HepG2 (cell line): Measurements from ENCODE around the gene SRSF2. TPM values are rescaled to one million over a fixed set of nuclear protein-coding genes. Genes with fewer than 3 reads are reported as not detected.
A peak's percentile ranks its signal among the peaks of the same experiment; 100 is the strongest.

Source experiments
- ASH2L ChIP-seq: fragments of 300-600, 200-600 bp; sonication (generic); IDR thresholded peaks from 2 replicates; pipeline ENCODE4 v1.7.0; 2017; ENCODE audit warnings: low read depth, mild to moderate bottlenecking, moderate library complexity, mixed read lengths, low read length; ENCODE audit not compliant: insufficient read length
- CHD2 ChIP-seq: IDR thresholded peaks from 2 replicates; pipeline ENCODE4 v1.6.1; 2011; ENCODE audit warnings: low read depth, low read length, improper control_type of control experiment
- GATAD2A ChIP-seq: IDR thresholded peaks from 2 replicates; pipeline ENCODE4 v1.6.1; 2016
- HMG20A ChIP-seq: IDR thresholded peaks from 2 replicates; pipeline ENCODE4 v1.6.1; 2016; ENCODE audit warnings: borderline replicate concordance
- KDM5A ChIP-seq: fragments of 200-600 bp; sonication (generic); IDR thresholded peaks from 2 replicates; pipeline ENCODE4 v1.7.0; 2018; ENCODE audit warnings: antibody characterized with exemption, mild to moderate bottlenecking, low read length, borderline replicate concordance
- THAP11 ChIP-seq: IDR thresholded peaks from 2 replicates; pipeline ENCODE4 v1.6.1; 2016; ENCODE audit warnings: missing biosample characterization, missing genetic modification reagents
- YY1 ChIP-seq: IDR thresholded peaks from 2 replicates; pipeline ENCODE4 v1.6.1; 2011; ENCODE audit warnings: low read length, low read depth, moderate library complexity, mild to moderate bottlenecking; ENCODE audit not compliant: insufficient read depth, insufficient replicate concordance
- ZNF367 ChIP-seq: sonication (generic); formaldehyde crosslinking; IDR thresholded peaks from 2 replicates; pipeline ENCODE4 v1.4.0; 2020; ENCODE audit warnings: missing genetic modification reagents, borderline replicate concordance
- ZNF430 ChIP-seq: sonication (generic); formaldehyde crosslinking; IDR thresholded peaks from 2 replicates; pipeline ENCODE4 v1.9.0; 2021; ENCODE audit warnings: mild to moderate bottlenecking, missing genetic modification reagents
- ZNF431 ChIP-seq: sonication (generic); formaldehyde crosslinking; IDR thresholded peaks from 2 replicates; pipeline ENCODE4 v1.9.0; 2022; ENCODE audit warnings: missing genetic modification reagents, low read depth, mild to moderate bottlenecking, borderline replicate concordance
- polyA plus RNA-seq, 8 experiments: library from polyadenylated mRNA; depleted of rRNA in 3 of 8; stranded (reverse) in 7 of 8; unstranded in 1 of 8; fragments of >200 nt; fragmentation: Illumina TruSeq in 4 of 8; extraction: Trizol in 4 of 8; gene quantifications; 2 replicates each; pipeline versions ENCODE4 v1.2.1 to v1.2.3, GENCODE V29; 2011 to 2016; ENCODE audit warnings: low read depth in 4 of 8, missing spikeins in 1 of 8, mixed read lengths in 1 of 8; ENCODE audit not compliant: insufficient read depth in 1 of 8
- total RNA-seq, 5 experiments: library from RNA; depleted of rRNA; stranded (reverse); fragments of >200 nt; fragmentation: Illumina TruSeq; extraction: Trizol; gene quantifications; 2 replicates each; pipeline ENCODE4 v1.2.3, GENCODE V29; 2016; ENCODE audit warnings: low read depth in 1 of 5
- TF ChIP-seq, protein P1 (sequence below): sonication (generic); formaldehyde crosslinking; IDR thresholded peaks from 2 replicates; pipeline ENCODE4 v1.4.0; 2020; ENCODE audit warnings: mild to moderate bottlenecking, missing genetic modification reagents, borderline replicate concordance
- TF ChIP-seq, protein P2 (sequence below): sonication (generic); formaldehyde crosslinking; IDR thresholded peaks from 2 replicates; pipeline ENCODE4 v1.8.0; 2022; ENCODE audit warnings: mild to moderate bottlenecking, missing genetic modification reagents, borderline replicate concordance
- TF ChIP-seq, protein P3 (sequence below), 2 experiments: sonication (generic) in 1 of 2; formaldehyde crosslinking in 1 of 2; IDR thresholded peaks; 2 replicates each; pipeline versions ENCODE4 v1.6.1 to v1.9.0; 2014 to 2022; ENCODE audit warnings: antibody characterized with exemption in 1 of 2, borderline replicate concordance in 1 of 2, inconsistent platforms in 1 of 2, low read depth in 1 of 2, missing genetic modification reagents in 1 of 2
- TF ChIP-seq, protein P4 (sequence below): sonication (generic); formaldehyde crosslinking; IDR thresholded peaks from 2 replicates; pipeline ENCODE4 v1.5.0; 2020; ENCODE audit warnings: missing genetic modification reagents, mild to moderate bottlenecking, borderline replicate concordance

SRSF2 gene
- total and polyA plus RNA-seq, 2 of the 13 experiments (the other 11 are each of a cell fraction or from before 2014, with no cell fraction given) = 306 to 319 TPM

DNA sequence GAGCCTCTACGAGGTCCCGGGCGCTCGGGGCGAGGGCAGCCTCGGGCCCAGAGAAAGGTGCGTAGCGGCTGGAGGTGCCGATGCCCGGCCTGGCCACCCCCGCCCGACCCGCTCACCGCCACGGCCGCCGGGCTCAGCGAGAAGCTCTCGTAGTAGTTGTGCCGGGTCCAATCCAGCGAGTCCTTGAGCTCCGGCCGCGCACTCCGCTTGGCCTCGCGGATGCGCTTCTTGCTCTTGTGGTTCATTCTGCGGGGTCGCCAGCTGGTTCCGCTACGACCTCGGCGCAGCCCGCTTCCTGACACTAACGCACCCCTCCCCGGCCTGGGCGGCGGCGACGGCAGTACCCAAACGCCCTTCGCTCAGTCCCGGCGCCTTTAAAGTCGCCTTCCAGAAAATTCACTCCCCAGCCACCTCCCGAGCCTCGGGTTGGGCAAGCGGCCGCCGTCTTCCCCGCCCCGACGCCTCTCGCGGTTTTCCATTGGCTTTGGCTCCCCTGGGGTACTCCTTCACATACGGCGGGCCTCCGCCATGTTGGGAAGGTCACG lies 10.8 kb downstream of the SRSF2 start, which contains the start of gene JMJD6 (continued):
- TF ChIP-seq, protein P1, sequence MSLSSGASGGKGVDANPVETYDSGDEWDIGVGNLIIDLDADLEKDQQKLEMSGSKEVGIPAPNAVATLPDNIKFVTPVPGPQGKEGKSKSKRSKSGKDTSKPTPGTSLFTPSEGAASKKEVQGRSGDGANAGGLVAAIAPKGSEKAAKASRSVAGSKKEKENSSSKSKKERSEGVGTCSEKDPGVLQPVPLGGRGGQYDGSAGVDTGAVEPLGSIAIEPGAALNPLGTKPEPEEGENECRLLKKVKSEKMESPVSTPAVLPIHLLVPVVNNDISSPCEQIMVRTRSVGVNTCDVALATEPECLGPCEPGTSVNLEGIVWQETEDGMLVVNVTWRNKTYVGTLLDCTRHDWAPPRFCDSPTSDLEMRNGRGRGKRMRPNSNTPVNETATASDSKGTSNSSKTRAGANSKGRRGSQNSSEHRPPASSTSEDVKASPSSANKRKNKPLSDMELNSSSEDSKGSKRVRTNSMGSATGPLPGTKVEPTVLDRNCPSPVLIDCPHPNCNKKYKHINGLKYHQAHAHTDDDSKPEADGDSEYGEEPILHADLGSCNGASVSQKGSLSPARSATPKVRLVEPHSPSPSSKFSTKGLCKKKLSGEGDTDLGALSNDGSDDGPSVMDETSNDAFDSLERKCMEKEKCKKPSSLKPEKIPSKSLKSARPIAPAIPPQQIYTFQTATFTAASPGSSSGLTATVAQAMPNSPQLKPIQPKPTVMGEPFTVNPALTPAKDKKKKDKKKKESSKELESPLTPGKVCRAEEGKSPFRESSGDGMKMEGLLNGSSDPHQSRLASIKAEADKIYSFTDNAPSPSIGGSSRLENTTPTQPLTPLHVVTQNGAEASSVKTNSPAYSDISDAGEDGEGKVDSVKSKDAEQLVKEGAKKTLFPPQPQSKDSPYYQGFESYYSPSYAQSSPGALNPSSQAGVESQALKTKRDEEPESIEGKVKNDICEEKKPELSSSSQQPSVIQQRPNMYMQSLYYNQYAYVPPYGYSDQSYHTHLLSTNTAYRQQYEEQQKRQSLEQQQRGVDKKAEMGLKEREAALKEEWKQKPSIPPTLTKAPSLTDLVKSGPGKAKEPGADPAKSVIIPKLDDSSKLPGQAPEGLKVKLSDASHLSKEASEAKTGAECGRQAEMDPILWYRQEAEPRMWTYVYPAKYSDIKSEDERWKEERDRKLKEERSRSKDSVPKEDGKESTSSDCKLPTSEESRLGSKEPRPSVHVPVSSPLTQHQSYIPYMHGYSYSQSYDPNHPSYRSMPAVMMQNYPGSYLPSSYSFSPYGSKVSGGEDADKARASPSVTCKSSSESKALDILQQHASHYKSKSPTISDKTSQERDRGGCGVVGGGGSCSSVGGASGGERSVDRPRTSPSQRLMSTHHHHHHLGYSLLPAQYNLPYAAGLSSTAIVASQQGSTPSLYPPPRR (CRISPR knock-in tag) = peak; percentile 8; the same call in 1 of the 2 replicates
- TF ChIP-seq GATAD2A (CRISPR knock-in tag) = peak; percentile 21; the same call in 1 of the 2 replicates
- peak; percentile 7; the same call in 1 of the 2 replicates for TF ChIP-seq ZNF367 (CRISPR knock-in tag)
- TF ChIP-seq, protein P2, sequence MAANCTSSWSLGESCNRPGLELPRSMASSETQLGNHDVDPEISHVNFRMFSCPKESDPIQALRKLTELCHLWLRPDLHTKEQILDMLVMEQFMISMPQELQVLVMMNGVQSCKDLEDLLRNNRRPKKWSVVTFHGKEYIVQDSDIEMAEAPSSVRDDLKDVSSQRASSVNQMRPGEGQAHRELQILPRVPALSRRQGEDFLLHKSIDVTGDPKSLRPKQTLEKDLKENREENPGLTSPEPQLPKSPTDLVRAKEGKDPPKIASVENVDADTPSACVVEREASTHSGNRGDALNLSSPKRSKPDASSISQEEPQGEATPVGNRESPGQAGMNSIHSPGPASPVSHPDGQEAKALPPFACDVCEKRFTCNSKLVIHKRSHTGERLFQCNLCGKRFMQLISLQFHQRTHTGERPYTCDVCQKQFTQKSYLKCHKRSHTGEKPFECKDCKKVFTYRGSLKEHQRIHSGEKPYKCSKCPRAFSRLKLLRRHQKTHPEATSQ = no peak; the same call in 1 of the 2 replicates
- TF ChIP-seq CHD2 = peak; percentile 84
- TF ChIP-seq, protein P3, sequence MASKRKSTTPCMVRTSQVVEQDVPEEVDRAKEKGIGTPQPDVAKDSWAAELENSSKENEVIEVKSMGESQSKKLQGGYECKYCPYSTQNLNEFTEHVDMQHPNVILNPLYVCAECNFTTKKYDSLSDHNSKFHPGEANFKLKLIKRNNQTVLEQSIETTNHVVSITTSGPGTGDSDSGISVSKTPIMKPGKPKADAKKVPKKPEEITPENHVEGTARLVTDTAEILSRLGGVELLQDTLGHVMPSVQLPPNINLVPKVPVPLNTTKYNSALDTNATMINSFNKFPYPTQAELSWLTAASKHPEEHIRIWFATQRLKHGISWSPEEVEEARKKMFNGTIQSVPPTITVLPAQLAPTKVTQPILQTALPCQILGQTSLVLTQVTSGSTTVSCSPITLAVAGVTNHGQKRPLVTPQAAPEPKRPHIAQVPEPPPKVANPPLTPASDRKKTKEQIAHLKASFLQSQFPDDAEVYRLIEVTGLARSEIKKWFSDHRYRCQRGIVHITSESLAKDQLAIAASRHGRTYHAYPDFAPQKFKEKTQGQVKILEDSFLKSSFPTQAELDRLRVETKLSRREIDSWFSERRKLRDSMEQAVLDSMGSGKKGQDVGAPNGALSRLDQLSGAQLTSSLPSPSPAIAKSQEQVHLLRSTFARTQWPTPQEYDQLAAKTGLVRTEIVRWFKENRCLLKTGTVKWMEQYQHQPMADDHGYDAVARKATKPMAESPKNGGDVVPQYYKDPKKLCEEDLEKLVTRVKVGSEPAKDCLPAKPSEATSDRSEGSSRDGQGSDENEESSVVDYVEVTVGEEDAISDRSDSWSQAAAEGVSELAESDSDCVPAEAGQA (IDR thresholded peaks at IDR 0.05; ENCODE audit: low read depth) = peak; percentile 81; the same call in 1 of the 2 replicates
- TF ChIP-seq, protein P3 (CRISPR knock-in tag; IDR thresholded peaks at IDR 0.05; ENCODE audit: borderline replicate concordance) = no peak
- 0 out of 2 replicates have a peak, but pooled peaks have one; percentile 22 for TF ChIP-seq KDM5A
- TF ChIP-seq, protein P4, sequence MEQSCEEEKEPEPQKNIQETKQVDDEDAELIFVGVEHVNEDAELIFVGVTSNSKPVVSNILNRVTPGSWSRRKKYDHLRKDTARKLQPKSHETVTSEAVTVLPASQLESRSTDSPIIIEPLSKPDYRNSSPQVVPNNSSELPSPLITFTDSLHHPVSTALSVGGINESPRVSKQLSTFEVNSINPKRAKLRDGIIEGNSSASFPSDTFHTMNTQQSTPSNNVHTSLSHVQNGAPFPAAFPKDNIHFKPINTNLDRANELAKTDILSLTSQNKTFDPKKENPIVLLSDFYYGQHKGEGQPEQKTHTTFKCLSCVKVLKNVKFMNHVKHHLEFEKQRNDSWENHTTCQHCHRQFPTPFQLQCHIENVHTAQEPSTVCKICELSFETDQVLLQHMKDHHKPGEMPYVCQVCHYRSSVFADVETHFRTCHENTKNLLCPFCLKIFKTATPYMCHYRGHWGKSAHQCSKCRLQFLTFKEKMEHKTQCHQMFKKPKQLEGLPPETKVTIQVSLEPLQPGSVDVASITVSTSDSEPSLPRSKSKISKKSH = peak; percentile 59
- 0 out of 2 replicates have a peak, but pooled peaks have one; percentile 16 for TF ChIP-seq HMG20A (CRISPR knock-in tag)
- TF ChIP-seq ASH2L = peak; percentile 4
- TF ChIP-seq THAP11 (CRISPR knock-in tag) = peak; percentile 85
- no peak for TF ChIP-seq ZNF431
- peak; percentile 98 for TF ChIP-seq YY1
- TF ChIP-seq ZNF430 (CRISPR knock-in tag) = peak; percentile 83
